ENCODE data around the gene THRA. TPM values are rescaled to one million over a fixed set of nuclear protein-coding genes. Genes with fewer than 3 reads are reported as not detected.

Gene THRA
- total RNA-seq, 1 donor from 2014 or later, result 4.5 TPM

DNA sequence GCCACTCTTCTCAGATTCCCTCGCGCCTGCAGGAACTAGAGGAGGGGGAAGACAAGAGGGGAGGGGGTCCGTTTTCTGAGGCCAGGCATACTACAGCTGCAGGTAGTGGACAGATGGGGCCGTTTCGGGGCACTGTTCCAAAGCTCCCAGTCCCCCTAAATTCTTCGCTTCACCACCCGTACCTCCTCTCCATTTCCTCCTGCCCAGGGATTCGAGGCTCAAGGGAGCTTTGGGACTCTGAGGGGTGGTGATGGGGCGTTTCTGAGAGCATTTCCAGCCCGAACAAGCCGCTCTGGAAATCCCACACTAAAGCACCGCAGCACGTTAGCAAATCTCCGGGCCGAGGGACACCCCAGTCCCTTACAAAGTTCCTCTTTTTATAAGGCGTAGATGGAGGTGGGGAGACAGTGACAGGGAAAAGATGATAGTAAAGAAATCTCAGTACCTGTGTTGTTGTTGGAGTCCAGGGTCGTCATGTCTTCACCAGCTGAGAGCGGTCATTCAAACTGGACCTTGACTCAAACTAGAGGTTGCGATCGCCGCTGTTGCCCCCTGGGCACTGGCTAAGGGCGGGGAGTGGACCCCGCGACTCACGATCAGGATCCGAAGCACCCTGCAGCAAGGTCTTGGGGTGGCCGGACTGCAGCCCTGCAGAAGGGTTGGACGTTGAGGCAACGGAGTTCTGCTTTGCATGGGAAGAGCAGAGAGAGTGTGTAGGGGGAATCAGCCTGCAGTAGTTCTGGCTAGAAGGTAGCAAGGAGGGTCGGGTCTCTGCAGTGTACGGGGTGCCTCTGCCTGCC, 37.1 kb downstream of the THRA start:
- Mint-ChIP-seq H3K4me3 (peak overlapping the region; percentile 94), H3K36me3 (ENCODE audit: low read depth) (peaks cover 40% of the 10 kb centered on the region), H3K27ac (peak overlapping the region; percentile 92), H3K4me1 (peaks cover 81% of the 10 kb centered on the region), H3K27me3 (peaks cover 4% of the 10 kb centered on the region), H3K9me3 (peaks cover 6% of the 10 kb centered on the region)
- intact Hi-C loops (cut with micrococcal nuclease), result loop anchor here (1.0 to 2.0 kb wide), 4 partner anchors 22 to 120 kb away; partner anchors contain the start of genes CASC3 and PSMD3
- no peak for DNase-seq

DNA sequence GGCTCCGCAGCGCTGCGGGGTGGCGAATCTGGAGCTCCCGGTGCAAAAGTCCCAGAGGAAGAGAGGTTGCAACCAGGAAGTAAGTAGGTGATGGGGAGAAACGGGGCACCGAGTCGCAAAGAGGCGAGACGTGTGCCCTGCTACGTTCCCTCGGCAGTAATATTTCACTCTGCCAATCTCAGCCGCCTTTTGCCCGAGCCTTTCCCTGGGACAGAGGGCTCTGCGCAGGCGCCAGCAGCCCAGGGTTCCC, 37.6 kb downstream of the THRA start, which contains the start of gene NR1D1:
TSS of gene NR1D1 (minus strand) at position 171 of the 250 bp plus-strand sequence. CDS start 495 bp downstream, outside the sequence.
- peaks cover 35% of the 10 kb centered on the region for H3K36me3 Mint-ChIP-seq (ENCODE audit: low read depth)
- intact Hi-C loops (cut with micrococcal nuclease), result no loop called here
- peak within 1 kb of the TSS; percentile 92 for H3K27ac Mint-ChIP-seq
- peak within 1 kb of the TSS; percentile 94 for H3K4me3 Mint-ChIP-seq
- DNase-seq, result no peak
- H3K27me3 Mint-ChIP-seq, result peaks cover 4% of the 10 kb centered on the region
- H3K4me1 Mint-ChIP-seq, result peaks cover 82% of the 10 kb centered on the region
- peaks cover 6% of the 10 kb centered on the region for H3K9me3 Mint-ChIP-seq

- intact Hi-C loops (cut with micrococcal nuclease), result loop anchor here (1.0 kb wide), 1 partner anchor 10 kb away; no protein-coding TSS in a partner anchor
- H3K36me3 Mint-ChIP-seq (ENCODE audit: low read depth), result peaks cover 30% of the 10 kb centered on the region
- H3K4me1 Mint-ChIP-seq, result peaks cover 81% of the 10 kb centered on the region
- H3K4me3 Mint-ChIP-seq, result peak overlapping the region; percentile 94
- peak overlapping the region; percentile 92 for H3K27ac Mint-ChIP-seq
- DNase-seq, result peak; percentile 96
- peaks cover 4% of the 10 kb centered on the region for H3K27me3 Mint-ChIP-seq
- peaks cover 6% of the 10 kb centered on the region for H3K9me3 Mint-ChIP-seq
Measured at GRCh38 chr17:40100669-40101366, 38.1 kb downstream of the THRA start.

GRCh38 chr17:40101367-40102210, 38.8 kb downstream of the THRA start:
- DNase-seq, result no peak
- Mint-ChIP-seq H3K4me3 (peak overlapping the region; percentile 94), H3K36me3 (ENCODE audit: low read depth) (peaks cover 24% of the 10 kb centered on the region), H3K4me1 (peaks cover 79% of the 10 kb centered on the region), H3K27ac (peak overlapping the region; percentile 92), H3K9me3 (peaks cover 6% of the 10 kb centered on the region), H3K27me3 (peaks cover 4% of the 10 kb centered on the region)
- intact Hi-C loops (cut with micrococcal nuclease), result loop anchor here (1.0 kb wide), 1 partner anchor 10 kb away; no protein-coding TSS in a partner anchor

DNA sequence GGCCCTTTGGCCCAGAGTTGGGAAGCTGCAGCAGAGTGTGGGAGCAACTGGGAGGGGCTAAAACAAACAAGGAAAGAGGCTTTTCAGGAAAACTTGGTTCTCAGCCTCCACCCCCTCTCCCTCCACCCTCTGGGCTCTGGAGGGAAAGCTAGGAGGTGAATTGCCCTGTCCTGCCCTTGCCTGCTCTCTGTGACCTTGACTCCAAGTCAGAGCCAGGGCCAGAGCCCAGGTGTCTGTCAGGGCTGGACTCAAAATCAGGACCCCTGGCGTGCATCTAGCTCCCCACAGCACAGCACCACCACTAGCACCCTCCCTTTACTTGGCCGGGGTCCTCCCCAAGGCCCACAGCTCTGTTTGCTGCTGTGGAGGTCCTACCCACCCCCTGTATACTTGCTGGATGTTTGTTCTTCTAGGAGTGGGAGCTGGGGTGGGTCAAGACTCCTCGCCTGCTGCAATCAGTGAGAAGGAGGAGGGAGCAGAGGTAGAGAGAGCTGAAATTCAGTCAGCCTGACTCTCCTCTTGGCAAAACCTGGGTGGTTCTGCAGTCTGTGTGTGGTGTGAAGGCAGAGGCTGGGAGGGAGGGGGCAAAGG, 40.4 kb downstream of the THRA start:
- peak overlapping the region; percentile 47 for H3K27ac Mint-ChIP-seq
- intact Hi-C loops (cut with micrococcal nuclease), result no loop called here
- no peak for DNase-seq

GRCh38 chr17:40103688-40104087, 40.9 kb downstream of the THRA start:
- Mint-ChIP-seq H3K27me3 (peaks cover 4% of the 10 kb centered on the region), H3K9me3 (peaks cover 3% of the 10 kb centered on the region), H3K36me3 (ENCODE audit: low read depth) (peaks cover 3% of the 10 kb centered on the region), H3K4me3 (no peak overlapping the region), H3K27ac (peak overlapping the region; percentile 61), H3K4me1 (peaks cover 77% of the 10 kb centered on the region)
- DNase-seq, result no peak
- intact Hi-C loops (cut with micrococcal nuclease), result no loop called here

More for the DNA sequence above, 40.4 kb downstream of the THRA start:
- Mint-ChIP-seq H3K4me1 (peaks cover 78% of the 10 kb centered on the region), H3K9me3 (peaks cover 3% of the 10 kb centered on the region), H3K4me3 (no peak overlapping the region), H3K27me3 (peaks cover 4% of the 10 kb centered on the region), H3K36me3 (ENCODE audit: low read depth) (peaks cover 8% of the 10 kb centered on the region)

DNA sequence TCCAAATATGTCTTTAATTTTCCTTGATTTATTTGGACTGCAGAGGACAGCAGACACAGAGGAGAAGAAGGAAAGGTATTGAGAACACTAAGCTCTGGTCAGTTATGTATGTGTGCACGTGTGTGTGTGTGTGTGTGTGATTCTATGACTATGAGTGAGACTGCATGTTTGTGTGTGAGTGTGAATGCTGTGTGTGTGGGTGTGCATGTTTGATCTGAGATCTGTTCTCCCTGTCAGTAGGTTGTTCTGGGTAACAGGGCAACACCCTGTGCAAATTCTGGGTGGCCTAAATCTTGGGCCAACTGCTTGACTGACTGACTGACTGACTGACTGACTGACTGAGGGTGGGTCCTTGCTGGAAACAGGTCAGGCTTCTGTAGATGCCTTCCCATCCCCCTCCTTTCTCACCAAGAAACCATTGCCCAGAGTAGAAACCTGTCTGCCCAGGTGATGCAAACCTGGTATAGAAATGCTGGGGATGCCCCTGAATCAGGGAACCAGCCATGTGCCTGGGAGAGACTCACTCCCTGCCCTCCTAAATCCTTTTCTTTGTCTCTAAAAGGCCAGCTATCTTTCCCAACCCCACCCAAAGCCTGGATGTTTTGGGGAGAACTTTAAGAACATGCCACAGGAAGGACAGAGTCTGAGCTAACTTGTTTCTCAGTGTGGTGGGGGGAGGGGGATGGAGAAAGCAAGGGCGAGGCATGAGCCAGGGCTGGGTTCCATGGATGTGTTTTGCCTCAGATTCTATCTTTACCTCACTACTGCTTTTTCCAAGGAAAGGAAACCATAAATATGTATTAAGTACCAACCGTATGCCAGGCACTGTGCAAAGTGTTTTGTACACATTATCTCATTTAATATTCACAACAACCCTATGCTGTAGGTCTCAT, 42.1 kb downstream of the THRA start:
- Mint-ChIP-seq H3K36me3 (ENCODE audit: low read depth) (peaks cover 2% of the 10 kb centered on the region), H3K4me3 (no peak overlapping the region), H3K27me3 (peaks cover 4% of the 10 kb centered on the region), H3K9me3 (peaks cover 3% of the 10 kb centered on the region), H3K4me1 (peaks cover 73% of the 10 kb centered on the region), H3K27ac (no peak overlapping the region)
- intact Hi-C loops (cut with micrococcal nuclease), result no loop called here
- no peak for DNase-seq

DNA sequence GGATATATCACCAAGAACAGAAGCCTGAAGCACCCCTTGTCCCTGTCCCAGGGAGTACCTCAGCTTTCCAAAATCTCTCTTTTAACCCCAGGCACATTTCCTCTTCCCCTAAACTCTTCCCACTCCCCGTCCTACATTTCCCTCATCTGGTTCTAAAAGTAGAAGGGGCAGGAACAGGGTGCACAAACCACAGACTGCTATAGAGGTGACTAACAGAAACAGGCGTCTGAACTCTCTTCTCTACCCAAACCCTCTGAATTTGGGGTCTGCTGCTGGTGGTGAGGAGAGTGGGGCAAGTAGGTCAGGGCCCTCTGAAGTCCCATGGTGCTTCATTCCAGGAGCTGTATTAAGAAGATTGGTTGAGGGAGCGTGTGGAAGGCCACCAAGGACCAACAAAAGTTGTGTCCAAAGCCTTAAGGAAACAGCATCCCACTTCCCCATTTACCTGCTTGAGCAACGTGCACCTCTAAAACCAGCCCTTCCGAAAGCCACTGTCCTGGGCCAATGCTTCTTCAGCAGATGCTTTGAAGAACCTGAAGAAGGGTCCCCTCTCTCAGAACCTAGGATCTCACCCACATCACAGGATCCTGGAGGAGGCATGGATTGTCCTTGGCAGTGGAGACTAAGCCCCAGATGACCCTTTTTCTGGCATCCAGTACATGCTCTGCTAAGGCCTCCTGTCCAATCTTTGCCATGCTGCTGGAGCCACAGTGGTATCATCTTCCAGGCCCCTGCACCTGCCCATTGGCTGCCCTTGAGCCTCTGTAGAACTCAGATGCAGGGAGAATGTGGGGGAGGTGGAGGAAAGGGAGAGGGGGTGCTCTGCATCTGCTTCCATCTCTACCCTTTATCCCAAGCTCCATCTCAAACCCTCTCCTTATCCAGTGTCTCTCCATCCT, 43.3 kb downstream of the THRA start:
- Mint-ChIP-seq H3K4me1 (peaks cover 72% of the 10 kb centered on the region), H3K4me3 (no peak overlapping the region), H3K27me3 (peaks cover 4% of the 10 kb centered on the region), H3K9me3 (peaks cover 3% of the 10 kb centered on the region), H3K27ac (no peak overlapping the region), H3K36me3 (ENCODE audit: low read depth) (peaks cover 2% of the 10 kb centered on the region)
- intact Hi-C loops (cut with micrococcal nuclease), result no loop called here
- no peak for DNase-seq

DNA sequence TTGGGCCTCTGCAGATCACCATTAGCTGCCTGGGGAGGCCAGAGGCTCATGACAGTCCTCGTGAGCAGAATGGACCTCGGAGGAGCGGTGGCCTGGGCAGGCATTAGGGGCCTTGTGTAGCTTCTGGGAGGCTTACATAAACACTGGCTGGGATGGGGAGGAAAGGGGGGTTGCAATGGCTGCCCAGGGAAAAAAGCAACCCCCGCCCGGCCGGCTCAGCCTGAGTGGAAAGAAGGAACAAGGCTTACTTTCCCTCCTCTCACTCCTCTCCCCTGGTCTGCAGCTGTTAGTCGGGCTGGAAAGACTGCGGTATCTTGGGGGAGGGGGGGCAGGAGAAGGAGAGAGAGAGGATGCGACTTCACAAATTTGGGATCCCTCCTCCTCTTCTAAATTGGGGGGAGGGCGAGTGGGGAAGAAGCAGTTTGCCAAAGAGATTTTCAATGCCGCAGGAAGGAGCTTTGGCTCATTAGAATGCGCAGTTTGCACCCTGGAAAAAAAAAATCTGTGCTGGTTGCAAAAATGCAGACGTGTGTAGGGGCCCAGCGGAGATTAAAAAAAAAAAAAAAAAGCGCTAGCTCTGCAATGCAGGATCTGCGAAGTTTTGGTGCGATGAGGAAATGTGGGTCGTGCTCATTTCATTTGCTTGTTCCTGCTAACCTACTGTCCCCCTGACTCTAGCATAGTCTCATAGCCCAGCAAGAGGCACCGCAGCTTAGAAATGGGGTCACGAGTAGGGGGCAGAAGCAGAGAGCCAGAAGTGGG, 44.2 kb downstream of the THRA start:
- Mint-ChIP-seq H3K36me3 (ENCODE audit: low read depth) (no peaks in the 10 kb centered on the region), H3K27me3 (peaks cover 2% of the 10 kb centered on the region), H3K4me3 (no peak overlapping the region), H3K4me1 (peaks cover 74% of the 10 kb centered on the region), H3K27ac (peak overlapping the region; percentile 55), H3K9me3 (no peaks in the 10 kb centered on the region)
- DNase-seq, result no peak
- intact Hi-C loops (cut with micrococcal nuclease), result no loop called here

DNA sequence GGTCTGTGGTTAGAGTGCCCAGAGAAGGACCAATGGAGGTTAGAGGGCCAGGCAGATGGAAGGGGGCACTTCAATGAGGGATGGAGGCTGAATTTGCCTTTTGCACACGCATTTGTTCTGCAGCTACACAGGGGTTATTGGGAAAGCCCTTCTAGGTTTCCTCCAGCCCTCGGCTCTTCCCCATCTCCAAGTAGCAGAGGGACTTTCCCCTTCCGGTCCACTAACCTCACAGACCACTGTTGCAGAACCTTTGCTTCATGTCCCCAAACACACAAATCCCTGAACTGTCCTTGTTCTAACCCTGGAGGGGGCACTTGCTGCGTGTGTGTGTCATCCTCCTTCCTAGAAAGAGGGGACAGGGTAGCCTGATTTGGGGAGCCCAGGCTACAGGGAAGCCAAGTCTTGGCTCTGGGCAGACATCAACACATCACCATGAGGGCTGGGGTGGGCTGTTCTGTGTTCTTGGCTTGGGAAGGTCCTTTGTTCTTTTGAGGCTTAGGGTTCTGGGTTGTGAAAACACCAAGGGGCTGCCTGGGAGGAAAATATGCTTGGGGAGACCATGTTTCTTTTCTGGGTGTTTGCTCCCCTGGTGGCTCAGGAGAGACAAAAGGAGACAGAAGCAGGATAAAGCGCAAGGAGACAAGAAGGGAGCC, 44.9 kb downstream of the THRA start:
- H3K4me1 Mint-ChIP-seq, result peaks cover 79% of the 10 kb centered on the region
- H3K36me3 Mint-ChIP-seq (ENCODE audit: low read depth), result no peaks in the 10 kb centered on the region
- no peak for DNase-seq
- H3K27ac Mint-ChIP-seq, result peak overlapping the region; percentile 86
- H3K4me3 Mint-ChIP-seq, result peak overlapping the region; percentile 68
- no peaks in the 10 kb centered on the region for H3K9me3 Mint-ChIP-seq
- intact Hi-C loops (cut with micrococcal nuclease), result no loop called here
- peaks cover 2% of the 10 kb centered on the region for H3K27me3 Mint-ChIP-seq

Measured in activated CD4-positive, alpha-beta T cell treated with anti-CD3 and anti-CD28 coated beads, Interleukin-2, amount 10 ng/mL, durations not matched to agents 24 days and 14 days (primary cell).